ENCODE measurements around the gene EZR.

GRCh38 chr6:158772851-158773371 is 46.3 kb downstream of the EZR start:
- TF ChIP-seq TAF1 (IDR thresholded peaks at IDR 0.05; ENCODE audit: borderline replicate concordance, insufficient read depth, low read length) (no peak), REST (IDR thresholded peaks at IDR 0.05; ENCODE audit: insufficient read depth in 1 of 2, low read depth in 2 of 2, low read length in 2 of 2) (no peak), POLR2AphosphoS5 (IDR thresholded peaks at IDR 0.05; ENCODE audit: low read depth, low read length) (no peak), SIN3A (IDR thresholded peaks at IDR 0.05; ENCODE audit: borderline replicate concordance, insufficient read depth, low read length) (no peak)
